Measurements from ENCODE around the gene FDXR. TPM values are rescaled to one million over a fixed set of nuclear protein-coding genes. Genes with fewer than 3 reads are reported as not detected.
"Not testable (repeated sequence)": the region's sequence is repeated elsewhere in the genome, so short reads cannot be mapped to it uniquely, and the experiment has no call there.

FDXR gene
- total RNA-seq, 1 donor: 20.7 TPM

- no peak for DNase-seq (ENCODE audit: low read depth)
- H3K4me3 ChIP-seq (ENCODE audit: low read depth, low read length): no peak overlapping the region
- TF ChIP-seq CTCF (IDR thresholded peaks at IDR 0.05; ENCODE audit: insufficient read depth, low read depth, low read length): no peak
These were observed 34.2 kb upstream of the FDXR start for GRCh38 chr17:74907012-74907411.

DNA sequence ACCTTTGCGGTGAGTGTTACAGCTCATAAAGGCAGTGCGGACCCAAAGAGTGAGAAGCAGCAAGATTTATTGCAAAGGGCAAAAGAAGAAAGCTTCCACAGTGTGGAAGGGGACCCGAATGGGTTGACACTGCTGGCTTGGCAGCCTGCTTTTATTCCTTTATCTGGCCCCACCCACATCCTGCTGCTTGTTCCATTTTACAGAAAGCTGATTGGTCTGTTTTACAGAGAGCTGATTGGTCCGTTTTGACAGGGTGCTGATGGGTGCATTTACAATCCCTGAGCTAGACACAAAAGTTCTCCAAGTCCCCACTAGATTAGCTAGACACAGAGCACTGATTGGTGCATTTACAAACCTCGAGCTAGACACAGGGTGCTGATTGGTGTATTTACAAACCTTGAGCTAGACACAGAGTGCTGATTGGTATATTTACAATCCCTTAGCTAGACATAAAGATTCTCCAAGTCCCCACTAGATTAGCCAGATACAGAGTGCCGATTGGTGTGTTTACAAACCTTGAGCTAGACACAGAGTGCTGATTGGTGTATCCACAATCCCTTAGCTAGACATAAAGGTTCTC, 33.5 kb upstream of the FDXR start:
- not testable (repeated sequence) for H3K4me3 ChIP-seq (ENCODE audit: low read depth, low read length); DNase-seq (ENCODE audit: low read depth)

DNA sequence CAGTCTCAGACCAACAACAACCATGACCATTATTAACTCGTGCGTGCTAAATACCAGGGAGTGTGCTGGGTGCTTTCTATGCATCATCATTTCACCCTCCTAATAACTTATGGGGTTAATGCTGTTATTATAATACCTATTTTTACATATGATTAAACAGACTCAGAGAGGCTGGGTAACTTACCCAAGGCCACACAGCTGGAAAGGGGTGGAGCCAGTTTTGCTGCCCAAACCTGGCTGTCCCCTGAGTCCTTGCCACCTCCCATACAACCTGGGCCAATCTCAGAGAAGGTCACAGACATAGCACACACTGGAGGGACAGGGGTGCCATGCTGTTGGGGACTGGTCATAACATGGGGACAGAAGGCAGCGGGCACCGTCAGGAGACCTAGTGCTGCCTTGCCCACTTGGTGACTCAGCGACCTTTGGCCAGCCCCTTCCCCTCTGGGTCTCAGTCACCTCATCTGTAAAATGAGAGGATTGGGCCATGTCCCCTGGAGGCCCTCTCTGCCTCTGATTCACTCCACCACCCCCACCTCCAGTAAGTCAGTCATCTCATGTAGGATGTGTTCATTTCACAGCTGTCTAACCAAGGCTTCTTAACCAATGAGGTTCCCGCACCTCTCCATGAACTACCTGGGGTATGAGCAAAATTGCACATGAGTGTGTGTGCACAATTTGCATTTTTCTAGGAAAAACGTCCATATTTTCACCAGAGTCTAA, 32.1 kb upstream of the FDXR start:
- no peak for TF ChIP-seq CTCF (IDR thresholded peaks at IDR 0.05; ENCODE audit: insufficient read depth, low read depth, low read length)
- DNase-seq (ENCODE audit: low read depth): no peak
- no peak overlapping the region for H3K4me3 ChIP-seq (ENCODE audit: low read depth, low read length)

DNA sequence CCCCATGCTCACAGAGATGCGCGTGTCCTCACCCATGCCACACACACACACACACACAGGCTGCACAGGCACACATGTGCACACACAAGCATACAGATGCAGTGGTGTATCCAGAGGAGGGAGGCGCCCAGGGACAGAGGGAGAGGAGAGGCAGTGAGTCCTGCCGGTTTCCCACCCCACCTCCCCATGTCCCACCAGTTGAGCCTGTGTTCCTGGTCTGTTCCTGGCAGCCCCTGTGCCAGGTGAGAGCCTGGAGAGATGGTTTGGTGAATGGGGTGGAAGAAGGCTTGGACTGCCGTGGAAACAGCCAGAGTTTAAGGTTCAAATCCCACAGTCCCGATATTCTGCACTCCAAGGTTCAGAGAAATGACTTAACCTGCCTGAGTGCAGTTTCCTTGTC, 30.9 kb upstream of the FDXR start:
- no peak for TF ChIP-seq CTCF (IDR thresholded peaks at IDR 0.05; ENCODE audit: insufficient read depth, low read depth, low read length)
- H3K4me3 ChIP-seq (ENCODE audit: low read depth, low read length): no peak overlapping the region
- DNase-seq (ENCODE audit: low read depth): no peak

DNA sequence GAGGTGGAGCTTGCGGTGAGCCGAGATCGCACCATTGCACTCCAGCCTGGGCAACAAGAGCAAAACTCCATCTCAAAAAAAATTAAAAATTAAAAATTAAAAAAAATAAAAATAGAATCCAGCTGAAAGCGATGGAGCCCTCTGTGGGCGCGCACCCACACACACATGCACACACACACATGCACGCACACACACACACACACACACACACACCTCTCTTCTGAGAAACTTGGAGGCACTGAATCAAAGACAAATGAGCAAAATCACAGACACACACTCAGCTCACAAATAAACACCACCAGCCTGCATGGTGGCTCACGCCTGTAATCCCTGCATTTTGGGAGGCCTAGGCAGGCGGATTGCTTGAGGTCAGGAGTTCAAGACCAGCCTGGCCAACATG, 30.2 kb upstream of the FDXR start:
- H3K4me3 ChIP-seq (ENCODE audit: low read depth, low read length): no peak overlapping the region
- no peak for DNase-seq (ENCODE audit: low read depth)
- TF ChIP-seq CTCF (IDR thresholded peaks at IDR 0.05; ENCODE audit: insufficient read depth, low read depth, low read length): no peak

GRCh38 chr17:74901353-74902135, 28.8 kb upstream of the FDXR start:
- TF ChIP-seq CTCF (IDR thresholded peaks at IDR 0.05; ENCODE audit: insufficient read depth, low read depth, low read length): no peak
- H3K4me3 ChIP-seq (ENCODE audit: low read depth, low read length): no peak overlapping the region
- DNase-seq (ENCODE audit: low read depth): no peak

- TF ChIP-seq CTCF (IDR thresholded peaks at IDR 0.05; ENCODE audit: insufficient read depth, low read depth, low read length): no peak
- DNase-seq (ENCODE audit: low read depth): no peak
- H3K4me3 ChIP-seq (ENCODE audit: low read depth, low read length): no peak overlapping the region
These were observed 27.4 kb upstream of the FDXR start for GRCh38 chr17:74900208-74900607.
